Stomach (tissue), 4 donors: Measurements from ENCODE around the gene USB1.

Experiments used
- CTCF ChIP-seq, 7 experiments: fragments of 450-650 bp in 4 of 7; fragments of 200-600 bp in 3 of 7; sonication (generic) in 3 of 7; IDR thresholded peaks; one replicate each; pipeline ENCODE4 v1.5.1; 2016 to 2019; ENCODE audit warnings: antibody characterized with exemption in 7 of 7, control low read depth in 2 of 7, mild to moderate bottlenecking in 1 of 7
- EP300 ChIP-seq: sonication (generic); formaldehyde crosslinking; IDR thresholded peaks from one replicate; pipeline ENCODE4 v1.6.1; 2017; ENCODE audit warnings: antibody characterized with exemption
- POLR2A ChIP-seq, 4 donors: fragments of 450-650 bp; IDR thresholded peaks; one replicate each; pipeline ENCODE4 v1.6.1; 2016; ENCODE audit warnings: antibody characterized with exemption in 4 of 4, control low read depth in 2 of 4, mild to moderate bottlenecking in 1 of 4, moderate library complexity in 1 of 4
- POLR2AphosphoS5 ChIP-seq, 3 donors: sonication (generic); formaldehyde crosslinking; IDR thresholded peaks; one replicate each; pipeline ENCODE4 v1.6.1; 2016; ENCODE audit warnings: antibody characterized with exemption in 3 of 3

DNA sequence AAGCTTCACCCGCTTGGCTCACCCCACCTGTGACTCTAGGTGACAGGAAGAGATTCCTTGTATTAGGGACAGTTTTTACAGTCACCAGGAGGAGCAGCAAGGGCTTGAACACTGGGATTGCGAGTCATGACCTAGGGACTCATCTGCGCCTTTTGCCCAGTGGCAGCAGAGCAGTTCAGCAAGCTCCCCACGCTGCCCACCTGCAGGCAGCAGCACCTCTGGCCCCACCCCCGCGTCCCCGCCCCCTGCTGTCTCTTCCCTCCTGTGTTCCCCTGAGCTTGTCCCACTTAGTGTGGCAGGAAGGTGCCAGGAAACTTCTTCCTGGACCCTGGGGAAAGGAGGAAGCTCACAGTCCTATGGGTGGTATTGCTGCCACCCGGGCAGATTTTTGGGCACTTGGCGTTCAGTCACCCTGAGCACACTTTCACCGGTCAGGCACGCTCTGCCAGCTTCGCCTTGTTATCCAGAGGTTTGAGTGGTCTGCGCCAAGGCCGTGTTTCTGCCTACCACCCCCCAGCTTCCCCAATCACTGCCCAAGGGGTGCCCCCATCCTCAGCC, 33.0 kb downstream of the USB1 start:
- TF ChIP-seq CTCF (IDR thresholded peaks at IDR 0.05) (no peak), POLR2A (IDR thresholded peaks at IDR 0.05) (no peak), EP300 (no peak), POLR2AphosphoS5 (IDR thresholded peaks at IDR 0.05) (no peak)
